Hypothalamus (tissue), 51 donors: ENCODE measurements around the gene ADTRP.
A peak's percentile ranks its signal among the peaks of the same experiment; 100 is the strongest.

ENCODE experiments used
- DNase-seq, 51 donors: peaks; one replicate each; lab custom pipeline; 2025; lab: John Stamatoyannopoulos, UW

ADTRP gene, protein sequence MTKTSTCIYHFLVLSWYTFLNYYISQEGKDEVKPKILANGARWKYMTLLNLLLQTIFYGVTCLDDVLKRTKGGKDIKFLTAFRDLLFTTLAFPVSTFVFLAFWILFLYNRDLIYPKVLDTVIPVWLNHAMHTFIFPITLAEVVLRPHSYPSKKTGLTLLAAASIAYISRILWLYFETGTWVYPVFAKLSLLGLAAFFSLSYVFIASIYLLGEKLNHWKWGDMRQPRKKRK

GRCh38 chr6:11778648-11779328, at the start of gene ADTRP:
ADTRP (minus strand) TSS chr6:11778803; CDS start chr6:11778759, 44 bp downstream.
- peak in 1 of 51 donors; percentile 3 for DNase-seq

DNA sequence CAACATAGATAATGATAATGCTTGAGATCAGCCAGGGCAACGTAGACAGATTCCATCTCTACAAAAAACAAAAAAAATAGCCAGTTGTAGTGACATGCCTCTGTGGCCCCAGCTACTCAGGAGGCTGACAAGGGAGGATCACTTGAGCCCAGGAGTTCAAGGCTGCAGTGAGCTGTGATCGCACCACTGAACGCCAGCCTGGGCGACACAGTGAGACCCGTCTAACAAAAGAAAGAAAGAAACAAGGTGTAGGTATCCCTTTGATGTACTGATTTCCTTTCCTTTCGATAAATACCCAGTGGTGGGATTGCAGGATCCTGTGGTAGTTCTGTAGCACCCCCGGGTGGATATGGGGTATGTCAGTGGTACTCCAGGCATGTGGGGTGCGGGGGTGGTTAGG, 48.2 kb upstream of the ADTRP start:
- DNase-seq = no peak

GRCh38 chr6:11824986-11825385, 46.4 kb upstream of the ADTRP start:
- no peak for DNase-seq

- DNase-seq = no peak
Measured at GRCh38 chr6:11822346-11822745, 43.7 kb upstream of the ADTRP start.

GRCh38 chr6:11821781-11822180, 43.2 kb upstream of the ADTRP start:
- DNase-seq = no peak

- no peak for DNase-seq
Measured at GRCh38 chr6:11820821-11821220, 42.2 kb upstream of the ADTRP start.

- DNase-seq = no peak
Measured at GRCh38 chr6:11819486-11819885, 40.9 kb upstream of the ADTRP start.

DNA sequence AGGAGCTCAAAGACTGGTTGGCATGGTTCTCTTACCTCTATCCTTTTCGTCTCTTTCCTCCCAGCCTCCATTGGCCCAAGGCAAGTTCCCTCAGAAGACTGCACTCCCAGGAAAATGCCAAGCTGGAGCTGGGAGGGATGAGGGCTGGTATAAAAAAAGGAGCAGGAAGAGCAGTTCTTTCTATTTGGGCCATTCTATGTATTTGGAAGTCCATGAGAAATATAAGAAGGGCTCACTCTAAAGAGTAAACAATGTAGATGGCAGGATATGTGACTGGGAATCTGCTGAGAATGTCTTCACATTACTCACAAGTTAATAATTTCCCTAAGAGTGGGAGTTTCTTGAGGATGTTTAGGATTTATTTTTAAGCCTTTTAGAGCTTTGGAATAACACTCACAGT, 36.6 kb upstream of the ADTRP start:
- DNase-seq = no peak

DNA sequence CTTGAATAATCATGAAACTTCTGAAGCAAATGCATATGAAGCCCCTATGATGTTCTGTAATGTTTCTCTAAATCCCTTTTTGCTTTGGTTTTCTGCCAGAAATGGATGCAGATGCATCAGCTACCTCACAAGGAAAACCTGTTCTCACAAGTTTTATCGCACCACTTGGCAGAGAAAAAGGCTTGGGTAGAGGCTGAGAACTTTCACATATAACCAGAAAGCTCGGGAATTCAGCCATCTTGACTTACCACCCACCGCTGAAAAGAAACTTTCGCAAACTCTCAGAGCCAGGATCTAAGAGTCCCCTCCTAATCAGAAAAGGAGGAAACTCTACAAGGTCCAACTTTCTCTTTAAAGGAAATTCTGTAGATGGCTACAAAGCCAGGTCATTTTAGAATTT, 36.2 kb upstream of the ADTRP start:
- DNase-seq = no peak

DNA sequence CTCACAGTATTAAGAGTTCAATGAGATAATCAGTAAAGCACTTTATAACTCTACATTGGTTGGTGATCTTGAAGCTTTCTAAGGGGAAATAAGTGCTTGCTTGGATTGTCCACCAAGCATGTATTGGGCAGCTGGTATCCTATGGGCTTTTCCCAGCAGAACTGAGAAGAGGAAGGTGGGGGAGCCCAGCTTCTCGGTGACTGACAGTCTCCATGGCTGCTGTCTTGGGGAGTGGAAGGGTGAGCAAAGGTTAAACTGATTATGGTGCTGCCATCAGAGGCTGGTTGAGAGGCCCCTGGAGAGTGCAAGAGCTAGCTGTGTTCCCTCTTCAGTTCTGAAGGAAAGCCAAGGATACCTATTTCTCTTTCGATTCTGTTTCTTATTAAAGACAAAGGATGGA, 35.5 kb upstream of the ADTRP start:
- DNase-seq = no peak

- no peak for DNase-seq
Measured at GRCh38 chr6:11813606-11814005, 35.0 kb upstream of the ADTRP start.

DNA sequence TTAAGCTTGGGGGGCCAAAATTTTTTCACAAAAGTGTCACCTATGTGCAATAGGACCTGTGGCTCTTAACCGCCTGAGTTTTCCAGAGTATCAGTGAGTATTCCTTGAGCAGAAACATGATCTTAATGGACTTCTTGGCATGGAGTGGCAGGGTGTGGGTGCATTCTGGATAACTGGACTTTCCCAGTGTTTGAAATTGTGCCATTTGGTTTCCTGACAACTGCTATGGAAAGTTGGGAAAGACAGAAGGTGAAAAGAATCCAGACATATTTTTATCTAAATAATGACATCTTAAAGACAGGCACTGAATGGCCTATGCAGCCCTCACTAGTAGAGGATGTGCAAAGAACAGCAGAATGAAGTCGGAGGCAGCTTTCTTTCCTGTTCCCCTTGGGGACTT, 34.3 kb upstream of the ADTRP start:
- DNase-seq = no peak

GRCh38 chr6:11812439-11812838, 33.8 kb upstream of the ADTRP start:
- no peak for DNase-seq

DNA sequence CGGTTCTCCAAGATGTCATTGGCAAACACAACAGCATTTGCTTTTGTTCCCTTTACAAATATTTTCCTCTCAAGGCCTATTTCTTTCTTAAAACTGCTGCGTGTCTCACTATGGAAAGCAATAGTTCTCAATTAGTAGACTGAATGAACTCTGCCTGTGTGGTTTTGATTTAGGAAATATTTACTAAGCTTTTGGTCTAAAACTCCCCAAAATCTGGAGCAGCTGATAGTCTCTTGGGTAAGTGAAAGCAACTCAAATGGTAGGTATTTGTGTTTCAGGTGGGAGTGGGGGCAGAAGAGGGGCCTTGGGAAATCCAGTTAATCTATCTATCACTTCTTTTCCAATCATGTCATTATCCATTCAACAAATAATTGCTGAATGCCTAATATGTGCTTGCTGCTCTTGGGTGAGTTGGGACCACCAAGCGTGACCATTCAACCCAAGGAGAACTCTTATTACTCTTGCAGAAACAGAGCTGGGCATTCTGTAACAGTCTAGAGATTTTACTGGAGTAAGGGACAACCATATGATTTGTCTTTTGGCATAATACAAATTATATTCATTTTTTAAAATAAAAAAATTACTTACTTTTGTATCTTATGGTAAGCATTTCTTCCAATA, 33.2 kb upstream of the ADTRP start:
- DNase-seq = no peak

DNA sequence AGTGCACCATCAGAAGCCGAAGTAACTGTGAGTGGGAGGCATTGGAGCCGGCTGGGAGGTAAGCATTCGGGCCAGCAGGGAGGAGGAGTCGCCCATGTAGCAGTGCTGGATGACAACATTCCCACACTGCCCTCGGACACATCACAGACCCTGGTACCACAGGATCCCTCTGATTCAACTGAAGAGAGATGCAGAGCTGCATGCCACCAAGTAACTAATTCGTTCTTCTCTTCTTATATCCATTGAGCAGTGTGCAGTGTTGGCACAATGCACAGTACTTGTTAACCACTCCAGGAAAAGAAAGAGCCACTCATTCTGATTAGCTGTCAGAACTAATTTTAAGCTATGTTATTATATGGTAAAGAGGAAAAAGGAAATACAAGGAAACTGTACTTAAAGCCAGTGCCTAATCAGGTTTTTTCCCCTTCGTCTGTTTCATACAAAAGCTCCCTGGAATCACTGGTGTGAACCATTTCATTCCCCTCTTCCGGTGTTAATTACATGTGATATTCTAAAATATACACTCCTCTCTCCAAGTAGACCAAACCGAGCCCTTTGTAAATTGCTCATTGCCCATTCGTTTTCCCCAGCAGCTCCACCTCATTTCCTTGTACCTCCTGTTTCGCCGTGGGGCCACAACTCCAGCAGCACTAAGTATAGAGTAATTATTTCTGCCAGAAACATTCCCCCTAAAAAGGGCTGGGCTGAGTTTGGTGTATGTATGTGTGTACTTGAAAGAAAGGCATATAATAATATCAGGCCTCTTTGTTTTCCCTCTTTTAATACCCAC, 32.4 kb upstream of the ADTRP start:
- DNase-seq = peak in 1 of 51 donors; percentile 27

GRCh38 chr6:11810039-11810541, 31.5 kb upstream of the ADTRP start:
- DNase-seq = peak in 38 of 51 donors; percentile 3 to 74 (median 36)

GRCh38 chr6:11808054-11808453, 29.5 kb upstream of the ADTRP start:
- no peak for DNase-seq

DNA sequence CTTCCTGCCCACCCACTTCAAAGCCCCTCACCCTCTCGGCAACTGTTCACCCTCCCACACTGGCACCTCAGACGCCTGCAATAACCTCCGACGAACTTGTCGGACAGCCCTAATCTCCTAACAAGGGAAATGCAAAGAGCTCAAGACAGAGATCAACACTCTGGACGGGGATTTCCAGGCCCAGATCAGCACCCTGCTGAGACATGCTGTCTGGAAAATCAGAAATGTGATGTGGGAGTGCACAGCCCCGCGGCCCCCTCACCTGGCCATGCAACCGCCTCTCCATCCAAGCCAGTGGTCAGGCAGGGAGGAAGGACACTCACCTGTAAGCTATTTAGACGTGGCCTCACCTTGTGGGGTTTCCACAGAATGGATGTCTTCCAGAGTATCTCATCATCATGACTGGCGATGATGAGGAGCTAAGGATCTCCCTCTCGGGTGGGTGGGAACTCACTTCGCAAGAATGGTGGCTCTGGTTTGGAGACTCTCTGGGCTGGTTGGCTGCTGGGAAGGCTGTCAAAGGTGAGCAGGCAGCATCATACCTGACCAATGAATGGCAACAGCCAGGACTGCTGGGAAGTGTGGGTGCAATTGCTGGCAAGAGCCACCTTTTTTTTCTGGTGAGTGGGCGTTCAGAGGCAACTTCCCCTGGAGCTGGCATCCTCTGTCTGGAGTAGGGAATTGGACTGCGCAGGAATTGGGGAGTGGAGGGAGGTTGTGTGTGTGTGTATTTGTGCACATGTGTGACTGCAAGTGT, 28.1 kb upstream of the ADTRP start:
- DNase-seq = no peak

DNA sequence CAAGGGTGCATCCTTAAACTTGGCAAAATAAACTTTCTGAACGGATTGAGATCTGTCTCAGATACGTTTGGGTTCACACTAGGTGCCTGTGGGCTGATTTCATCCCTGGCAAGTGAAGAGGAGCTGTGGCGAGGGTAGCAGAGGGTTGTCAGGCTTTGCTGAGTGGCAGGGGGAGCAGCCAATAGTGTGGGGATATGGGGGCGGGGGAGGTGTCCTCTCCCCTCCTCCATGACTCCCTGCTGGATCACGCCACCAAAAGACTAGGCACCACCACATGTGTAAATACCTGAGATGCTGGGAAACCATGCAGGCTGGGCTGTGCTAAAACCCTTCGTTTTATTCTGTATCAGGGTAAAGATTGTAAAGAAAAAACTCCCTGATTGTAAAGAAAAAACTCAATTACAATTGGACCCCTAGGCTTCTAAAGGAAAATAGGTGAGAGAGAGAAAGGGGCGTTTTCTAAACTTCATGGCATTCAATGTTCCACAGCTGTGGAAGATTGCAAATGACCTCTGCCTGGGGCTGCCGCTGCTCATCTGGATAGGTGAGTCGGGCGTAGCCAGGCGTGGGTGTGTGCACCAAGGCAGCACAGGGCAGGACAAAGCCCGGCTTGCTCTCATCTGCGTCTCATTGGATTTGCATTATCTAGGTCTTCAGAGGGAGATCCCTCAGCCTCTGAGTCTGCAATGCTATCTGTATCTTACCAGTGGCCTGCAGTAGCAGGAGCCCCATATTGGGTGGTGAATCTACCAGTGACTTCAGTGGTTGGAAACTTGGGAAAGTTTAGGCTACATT, 26.9 kb upstream of the ADTRP start:
- no peak for DNase-seq

DNA sequence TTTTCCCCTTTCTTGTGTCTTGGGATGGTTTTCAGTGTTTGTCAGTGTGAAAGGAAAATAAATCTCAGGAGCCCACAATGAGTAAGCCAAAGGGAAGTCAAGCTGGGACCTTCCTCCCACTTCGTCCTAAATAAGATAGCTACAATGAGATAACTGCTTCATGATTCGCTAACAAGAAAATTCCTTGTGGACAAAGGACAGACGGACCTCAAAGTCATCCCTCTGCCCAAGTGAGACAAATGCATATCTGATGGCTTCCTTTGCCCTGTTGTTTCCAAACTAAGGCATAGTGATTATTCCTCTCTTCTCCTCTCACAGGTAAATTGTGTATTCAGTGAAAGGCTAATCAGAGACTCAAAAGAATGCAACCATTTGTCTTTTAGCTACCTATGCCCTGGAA, 26.1 kb upstream of the ADTRP start:
- no peak for DNase-seq
